K562 (cell line): Measurements from ENCODE around the gene STX3. TPM values are rescaled to one million over a fixed set of nuclear protein-coding genes. Genes with fewer than 3 reads are reported as not detected.

Source experiments
- BDP1 ChIP-seq: IDR thresholded peaks from 3 replicates; pipeline ENCODE4 v1.6.1; 2011; ENCODE audit not compliant: insufficient read length, insufficient read depth
- BRD9 ChIP-seq: fragments of 450-650 bp; IDR thresholded peaks from 2 replicates; pipeline ENCODE4 v1.6.1; 2018; ENCODE audit warnings: low read depth; ENCODE audit not compliant: partially characterized antibody
- CHD2 ChIP-seq: IDR thresholded peaks from 2 replicates; pipeline ENCODE4 v1.6.1; 2011; ENCODE audit warnings: low read depth, low read length
- CHD4 ChIP-seq: fragments of 200-600 bp; sonication (generic); IDR thresholded peaks from 3 replicates; pipeline ENCODE4 v1.6.1; 2012; ENCODE audit warnings: low read depth, mild to moderate bottlenecking, mixed read lengths, low read length, inconsistent platforms; ENCODE audit not compliant: insufficient read depth, insufficient replicate concordance, poor library complexity, severe bottlenecking
- CREB5 ChIP-seq: fragments of 250-450 bp; sonication (Bioruptor Pico); IDR thresholded peaks from 2 replicates; pipeline ENCODE4 v1.5.0; 2020; ENCODE audit warnings: mild to moderate bottlenecking
- ELK1 ChIP-seq: sonication (generic); formaldehyde crosslinking; IDR thresholded peaks from 2 replicates; pipeline ENCODE4 v1.8.1; 2022; ENCODE audit warnings: missing genetic modification reagents
- HIVEP1 ChIP-seq: fragments of 250-450 bp; sonication (Bioruptor Pico); IDR thresholded peaks from 2 replicates; pipeline ENCODE4 v1.4.0; 2020; ENCODE audit warnings: mild to moderate bottlenecking
- IRF2 ChIP-seq: sonication (generic); formaldehyde crosslinking; IDR thresholded peaks from 2 replicates; pipeline ENCODE4 v1.8.1; 2022; ENCODE audit warnings: mild to moderate bottlenecking, missing genetic modification reagents
- MAFK ChIP-seq: IDR thresholded peaks from 2 replicates; pipeline ENCODE4 v1.6.1; 2011; ENCODE audit warnings: low read length, improper control_type of control experiment
- MCM5 ChIP-seq: fragments of 450-650 bp; IDR thresholded peaks from 2 replicates; pipeline ENCODE4 v1.6.1; 2016; ENCODE audit warnings: low read depth
- PHF20 ChIP-seq: fragments of 450-650 bp; IDR thresholded peaks from 2 replicates; pipeline ENCODE4 v1.6.1; 2018; ENCODE audit not compliant: partially characterized antibody
- POLR3G ChIP-seq: IDR thresholded peaks from 2 replicates; pipeline ENCODE4 v1.6.1; 2011; ENCODE audit not compliant: insufficient read length, insufficient replicate concordance; ENCODE audit errors: extremely low read depth
- PTBP1 ChIP-seq: fragments of 200-400 bp; formaldehyde crosslinking; IDR thresholded peaks from 2 replicates; pipeline ENCODE4 v1.6.1; 2017; ENCODE audit warnings: low read depth, low read length
- RHOXF2B ChIP-seq: fragments of 250-450 bp; sonication (Bioruptor Pico); conservative IDR thresholded peaks from 2 replicates; pipeline ENCODE4 v1.5.1; 2021
- SIRT6 ChIP-seq: IDR thresholded peaks from one replicate; pipeline ENCODE4 v1.6.1; 2012; ENCODE audit warnings: low read depth, mild to moderate bottlenecking, control low read depth, inconsistent platforms, low read length, moderate library complexity
- SIX5 ChIP-seq, 2 experiments: IDR thresholded peaks; 2 replicates each; pipeline ENCODE4 v1.6.1; 2011; ENCODE audit warnings: low read length in 2 of 2, borderline replicate concordance in 1 of 2, low read depth in 1 of 2, mild to moderate bottlenecking in 1 of 2, moderate library complexity in 1 of 2; ENCODE audit not compliant: insufficient read depth in 1 of 2
- SMAD3 ChIP-seq: fragments of 450-650 bp; formaldehyde crosslinking; conservative IDR thresholded peaks from 2 replicates; pipeline ENCODE4 v1.4.0; 2020; ENCODE audit warnings: mild to moderate bottlenecking
- SREBF1 ChIP-seq: fragments of 150-350 bp; IDR thresholded peaks from 2 replicates; pipeline ENCODE4 v1.6.1; 2014; ENCODE audit warnings: antibody characterized with exemption, low read depth, low read length, borderline replicate concordance
- TAF1 ChIP-seq: IDR thresholded peaks from 2 replicates; pipeline ENCODE4 v1.6.1; 2011; ENCODE audit warnings: mild to moderate bottlenecking, low read length, moderate library complexity; ENCODE audit not compliant: insufficient read depth, control insufficient read depth, severe bottlenecking; ENCODE audit errors: extremely low read depth
- TAF15 ChIP-seq: fragments of 200-400 bp; formaldehyde crosslinking; IDR thresholded peaks from 2 replicates; pipeline ENCODE4 v1.6.1; 2017; ENCODE audit warnings: mild to moderate bottlenecking, low read depth, low read length, moderate library complexity
- ZNF589 ChIP-seq: fragments of 200-800 bp; sonication (Bioruptor generic); IDR thresholded peaks from 2 replicates; pipeline ENCODE4 v1.6.1; 2016; ENCODE audit warnings: low read depth, missing genetic modification characterization, missing compliant biosample characterization
- ZNF76 ChIP-seq: fragments of 250-450 bp; sonication (Bioruptor Pico); IDR thresholded peaks from 2 replicates; pipeline ENCODE4 v1.4.0; 2020; ENCODE audit warnings: mild to moderate bottlenecking, moderate library complexity, borderline replicate concordance
- polyA plus RNA-seq, 8 experiments: library from polyadenylated mRNA; depleted of rRNA in 4 of 8; stranded (reverse) in 5 of 8; unstranded in 3 of 8; fragments of >200 nt; fragmentation: Nextera tagmentation in 2 of 8; fragmentation: Illumina TruSeq in 1 of 8; extraction: Ambion mirVana in 2 of 8; extraction: Trizol in 1 of 8; gene quantifications; 2 replicates each; pipeline versions ENCODE4 v1.2.1 to v1.2.3, GENCODE V29; 2011 to 2014; ENCODE audit warnings: inconsistent platforms in 1 of 8, missing spikeins in 1 of 8
- total RNA-seq, 7 experiments: library from RNA; depleted of rRNA in 6 of 7; stranded (reverse); fragments of >200 nt in 6 of 7; fragmentation: Illumina TruSeq in 2 of 7; extraction: Trizol in 2 of 7; gene quantifications; 2 replicates each; pipeline versions ENCODE4 v1.2.1 to v1.2.3, GENCODE V29; 2011 to 2021; ENCODE audit warnings: low replicate concordance in 1 of 7
- TF ChIP-seq, protein P1 (sequence below): IDR thresholded peaks from 2 replicates; pipeline ENCODE4 v1.6.1; 2016; ENCODE audit warnings: missing genetic modification characterization, missing compliant biosample characterization

STX3 gene
- total and polyA plus RNA-seq, 9 of the 15 experiments (the other 6 are each of a cell fraction or from before 2014, with no cell fraction given) = 12.0 to 91.6 (median 48.7) TPM

- no peak for TF ChIP-seq CREB5 (CRISPR knock-in tag)
- no peak for TF ChIP-seq SIRT6
- no peak for TF ChIP-seq PHF20
- no peak for TF ChIP-seq BDP1
- no peak for TF ChIP-seq SREBF1
- no peak for TF ChIP-seq MAFK
- TF ChIP-seq TAF1 = peak; percentile 20
- TF ChIP-seq TAF15 = no peak
- TF ChIP-seq PTBP1 = no peak
- TF ChIP-seq POLR3G = no peak
- no peak for TF ChIP-seq ZNF76 (CRISPR knock-in tag)
- no peak for TF ChIP-seq CHD2
- no peak for TF ChIP-seq IRF2
- TF ChIP-seq CHD4 = no peak
- no peak for TF ChIP-seq ZNF589 (CRISPR knock-in tag)
- no peak for TF ChIP-seq MCM5
- TF ChIP-seq BRD9 = no peak
- no peak for TF ChIP-seq SMAD3 (CRISPR knock-in tag)
- no peak for TF ChIP-seq RHOXF2B
- no peak for TF ChIP-seq HIVEP1 (CRISPR knock-in tag)
- TF ChIP-seq, protein P1, sequence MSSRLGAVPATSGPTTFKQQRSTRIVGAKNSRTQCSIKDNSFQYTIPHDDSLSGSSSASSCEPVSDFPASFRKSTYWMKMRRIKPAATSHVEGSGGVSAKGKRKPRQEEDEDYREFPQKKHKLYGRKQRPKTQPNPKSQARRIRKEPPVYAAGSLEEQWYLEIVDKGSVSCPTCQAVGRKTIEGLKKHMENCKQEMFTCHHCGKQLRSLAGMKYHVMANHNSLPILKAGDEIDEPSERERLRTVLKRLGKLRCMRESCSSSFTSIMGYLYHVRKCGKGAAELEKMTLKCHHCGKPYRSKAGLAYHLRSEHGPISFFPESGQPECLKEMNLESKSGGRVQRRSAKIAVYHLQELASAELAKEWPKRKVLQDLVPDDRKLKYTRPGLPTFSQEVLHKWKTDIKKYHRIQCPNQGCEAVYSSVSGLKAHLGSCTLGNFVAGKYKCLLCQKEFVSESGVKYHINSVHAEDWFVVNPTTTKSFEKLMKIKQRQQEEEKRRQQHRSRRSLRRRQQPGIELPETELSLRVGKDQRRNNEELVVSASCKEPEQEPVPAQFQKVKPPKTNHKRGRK (tag) = no peak
- no peak for TF ChIP-seq SIX5 (IDR thresholded peaks at IDR 0.05; ENCODE audit: borderline replicate concordance in 1 of 2, insufficient read depth in 1 of 2, low read depth in 1 of 2, low read length in 2 of 2)
- no peak for TF ChIP-seq ELK1 (CRISPR knock-in tag)
Measured at GRCh38 chr11:59754859-59755700, at the start of gene STX3 (continued).
